ENCODE measurements around the gene RSF1. TPM values are rescaled to one million over a fixed set of nuclear protein-coding genes. Genes with fewer than 3 reads are reported as not detected.
A peak's percentile ranks its signal among the peaks of the same experiment; 100 is the strongest.

The RSF1 gene
- total RNA-seq, 2 experiments from 2014 or later: 33.5 to 78.8 TPM

- intact Hi-C loops (cut with micrococcal nuclease; ENCODE audit: unreplicated experiment): no loop called here
- 0 out of 2 replicates have a peak, but pooled peaks cover 7% of the 10 kb centered on the region for H3K9me3 ChIP-seq (ENCODE audit: low read length)
- no peak for DNase-seq (ENCODE audit: low spot score)
- POLR2A ChIA-PET: no interaction called here
- H3K27ac ChIP-seq (ENCODE audit: low read depth, low read length, poor library complexity, severe bottlenecking): no peak overlapping the region
- H2AFZ ChIP-seq (ENCODE audit: low read length): no peak overlapping the region
- no TSS peak for BruUV-seq (replicated peaks)
- TF ChIP-seq CTCF (conservative IDR thresholded peaks at IDR 0.05; ENCODE audit: low read length): no peak
- no peak for TF ChIP-seq EZH2phosphoT487 (IDR thresholded peaks at IDR 0.05; ENCODE audit: borderline replicate concordance, low read depth, low read length)
- H3K79me2 ChIP-seq (ENCODE audit: insufficient read depth, low read depth, low read length): peaks cover 78% of the 10 kb centered on the region
- H4K20me1 ChIP-seq (ENCODE audit: insufficient read depth, low read length): peaks cover 15% of the 10 kb centered on the region
- CTCF ChIA-PET (ENCODE audit: unreplicated experiment): no interaction called here
- H3K4me1 ChIP-seq (ENCODE audit: insufficient read depth, low read length, poor library complexity, severe bottlenecking): no peaks in the 10 kb centered on the region
- H3K4me3 ChIP-seq (ENCODE audit: low read depth, low read length, poor library complexity, severe bottlenecking): no peak overlapping the region
- H3K4me2 ChIP-seq (ENCODE audit: low read length): no peak overlapping the region
- peaks cover 5% of the 10 kb centered on the region for H3K36me3 ChIP-seq (ENCODE audit: insufficient read depth, low read length)
- H3K9me2 ChIP-seq (ENCODE audit: insufficient read depth, low read length): no peaks in the 10 kb centered on the region
Measured at GRCh38 chr11:77770629-77771028, 49.9 kb downstream of the RSF1 start.

GRCh38 chr11:77762426-77762825 is 58.1 kb downstream of the RSF1 start:
- TF ChIP-seq CTCF (conservative IDR thresholded peaks at IDR 0.05; ENCODE audit: low read length) (no peak), EZH2phosphoT487 (IDR thresholded peaks at IDR 0.05; ENCODE audit: borderline replicate concordance, low read depth, low read length) (no peak)
- Histone ChIP-seq H3K4me2 (ENCODE audit: low read length) (no peak overlapping the region), H3K4me1 (ENCODE audit: insufficient read depth, low read length, poor library complexity, severe bottlenecking) (no peaks in the 10 kb centered on the region), H3K79me2 (ENCODE audit: insufficient read depth, low read depth, low read length) (peaks cover 24% of the 10 kb centered on the region; the same call in 1 of the 2 replicates), H2AFZ (ENCODE audit: low read length) (no peak overlapping the region), H3K9me3 (ENCODE audit: low read length) (no peaks in the 10 kb centered on the region), H3K4me3 (ENCODE audit: low read depth, low read length, poor library complexity, severe bottlenecking) (no peak overlapping the region), H3K9me2 (ENCODE audit: insufficient read depth, low read length) (no peaks in the 10 kb centered on the region), H3K27ac (ENCODE audit: low read depth, low read length, poor library complexity, severe bottlenecking) (no peak overlapping the region), H4K20me1 (ENCODE audit: insufficient read depth, low read length) (peaks cover 9% of the 10 kb centered on the region), H3K36me3 (ENCODE audit: insufficient read depth, low read length) (peaks cover 28% of the 10 kb centered on the region)
- POLR2A ChIA-PET: interaction anchor here (0.6 to 2.5 kb wide), 5 partner anchors 11 to 357 kb away, joined by 3 to 6 read pairs (median 3); no protein-coding TSS in a partner anchor
- intact Hi-C loops (cut with micrococcal nuclease; ENCODE audit: unreplicated experiment): no loop called here
- CTCF ChIA-PET (ENCODE audit: unreplicated experiment): no interaction called here
- BruUV-seq (replicated peaks): TSS peak; percentile 13
- no peak for DNase-seq (ENCODE audit: low spot score)

GRCh38 chr11:77761491-77761890 is 59.0 kb downstream of the RSF1 start:
- no peak for TF ChIP-seq EZH2phosphoT487 (IDR thresholded peaks at IDR 0.05; ENCODE audit: borderline replicate concordance, low read depth, low read length)
- no peak for TF ChIP-seq CTCF (conservative IDR thresholded peaks at IDR 0.05; ENCODE audit: low read length)
- Histone ChIP-seq H2AFZ (ENCODE audit: low read length) (no peak overlapping the region), H3K27ac (ENCODE audit: low read depth, low read length, poor library complexity, severe bottlenecking) (no peak overlapping the region), H3K4me2 (ENCODE audit: low read length) (no peak overlapping the region), H3K4me1 (ENCODE audit: insufficient read depth, low read length, poor library complexity, severe bottlenecking) (no peaks in the 10 kb centered on the region), H3K9me2 (ENCODE audit: insufficient read depth, low read length) (no peaks in the 10 kb centered on the region), H3K36me3 (ENCODE audit: insufficient read depth, low read length) (peaks cover 33% of the 10 kb centered on the region), H3K9me3 (ENCODE audit: low read length) (no peaks in the 10 kb centered on the region), H4K20me1 (ENCODE audit: insufficient read depth, low read length) (peaks cover 5% of the 10 kb centered on the region; the same call in 1 of the 2 replicates), H3K4me3 (ENCODE audit: low read depth, low read length, poor library complexity, severe bottlenecking) (no peak overlapping the region), H3K79me2 (ENCODE audit: insufficient read depth, low read depth, low read length) (peaks cover 17% of the 10 kb centered on the region; the same call in 1 of the 2 replicates)
- intact Hi-C loops (cut with micrococcal nuclease; ENCODE audit: unreplicated experiment): no loop called here
- no peak for DNase-seq (ENCODE audit: low spot score)
- POLR2A ChIA-PET: interaction anchor here (0.5 to 2.5 kb wide), 2 partner anchors 13 to 85 kb away, joined by 3 to 6 read pairs; no protein-coding TSS in a partner anchor
- BruUV-seq (replicated peaks): no TSS peak
- CTCF ChIA-PET (ENCODE audit: unreplicated experiment): no interaction called here

Measured in OCI-LY7 (cell line).